CD14-positive monocyte (primary cell): ENCODE data around the gene SLC35A4. TPM values are rescaled to one million over a fixed set of nuclear protein-coding genes. Genes with fewer than 3 reads are reported as not detected.

Source experiments
- DNase-seq, 3 donors: peaks; one replicate each; pipeline ENCODE4 v3.0.0-alpha.2; 2011 to 2022
- H2AFZ ChIP-seq: 2 replicates; pipeline ENCODE4 v1.6.0; 2012; ENCODE audit warnings: mild to moderate bottlenecking, low read depth, low read length, inconsistent platforms; ENCODE audit not compliant: insufficient read depth, poor library complexity, severe bottlenecking
- H3K27ac ChIP-seq, 2 donors: 1 replicate in 1 of 2; 2 replicates in 1 of 2; pipeline ENCODE4 v1.5.1; 2012 to 2013; ENCODE audit warnings: low read length in 2 of 2, control low read depth in 1 of 2, inconsistent platforms in 1 of 2, low read depth in 1 of 2, mild to moderate bottlenecking in 1 of 2
- H3K27me3 ChIP-seq, 2 donors: one replicate each; pipeline versions ENCODE4 v1.6.0 to v1.6.1; 2011 to 2013; ENCODE audit warnings: low read length in 2 of 2; ENCODE audit not compliant: control insufficient read depth in 2 of 2, insufficient read depth in 2 of 2
- H3K36me3 ChIP-seq, 2 donors: replicated peaks in 1 of 2; 1 replicate in 1 of 2; 2 replicates in 1 of 2; pipeline versions ENCODE4 v1.5.1 to v1.6.1; 2012 to 2013; ENCODE audit warnings: low read length in 2 of 2, control low read depth in 1 of 2, inconsistent platforms in 1 of 2, mild to moderate bottlenecking in 1 of 2; ENCODE audit not compliant: insufficient read depth in 2 of 2, control insufficient read depth in 1 of 2
- H3K4me1 ChIP-seq, 2 donors: 1 replicate in 1 of 2; 2 replicates in 1 of 2; pipeline versions ENCODE4 v1.5.1 to v1.6.1; 2012 to 2013; ENCODE audit warnings: low read length in 2 of 2, control low read depth in 1 of 2, inconsistent platforms in 1 of 2, mild to moderate bottlenecking in 1 of 2, moderate library complexity in 1 of 2; ENCODE audit not compliant: insufficient read depth in 2 of 2, control insufficient read depth in 1 of 2
- H3K4me2 ChIP-seq: replicated peaks from 2 replicates; pipeline ENCODE3; 2012; ENCODE audit warnings: low read length, moderate library complexity, mild to moderate bottlenecking; ENCODE audit not compliant: poor library complexity, severe bottlenecking; ENCODE audit errors: extremely low read depth
- H3K4me3 ChIP-seq, 3 experiments: fragments of 200-600 bp in 1 of 3; sonication (generic) in 1 of 3; replicated peaks in 1 of 3; 1 replicate in 2 of 3; 2 replicates in 1 of 3; pipeline ENCODE4 v1.5.1; 2011 to 2013; ENCODE audit warnings: low read length in 3 of 3, mild to moderate bottlenecking in 3 of 3, control low read depth in 2 of 3, low read depth in 2 of 3, inconsistent platforms in 1 of 3, moderate library complexity in 1 of 3
- H3K79me2 ChIP-seq: 2 replicates; pipeline ENCODE4 v1.6.0; 2012; ENCODE audit warnings: mild to moderate bottlenecking, control low read depth, inconsistent platforms, low read length, moderate library complexity; ENCODE audit not compliant: insufficient read depth
- H3K9ac ChIP-seq: 2 replicates; pipeline ENCODE4 v1.6.0; 2017; ENCODE audit warnings: low read length, mild to moderate bottlenecking; ENCODE audit not compliant: insufficient read depth, poor library complexity, severe bottlenecking
- H3K9me3 ChIP-seq, 2 donors: replicated peaks in 1 of 2; 1 replicate in 1 of 2; 2 replicates in 1 of 2; pipeline versions ENCODE4 v1.5.1 to v1.6.1; 2012 to 2013; ENCODE audit warnings: low read length in 2 of 2, control low read depth in 1 of 2; ENCODE audit not compliant: control insufficient read depth in 1 of 2, insufficient read depth in 1 of 2
- H4K20me1 ChIP-seq: 2 replicates; pipeline ENCODE4 v1.6.0; 2012; ENCODE audit warnings: mild to moderate bottlenecking, low read length, control low read depth, moderate library complexity; ENCODE audit not compliant: insufficient read depth
- H3K27ac Mint-ChIP-seq, 7 donors: one replicate each; pipeline ENCODE4 v1.8.0; 2020; ENCODE audit warnings: mild to moderate bottlenecking in 7 of 7, mixed read lengths in 7 of 7, moderate library complexity in 6 of 7, inconsistent platforms in 2 of 7
- H3K27me3 Mint-ChIP-seq, 3 donors: one replicate each; pipeline ENCODE4 v1.8.0; 2021 to 2022; ENCODE audit warnings: low read depth in 3 of 3, mild to moderate bottlenecking in 3 of 3, mixed read lengths in 3 of 3, moderate library complexity in 3 of 3, inconsistent platforms in 1 of 3
- H3K36me3 Mint-ChIP-seq, 2 donors: one replicate each; pipeline ENCODE4 v1.8.0; 2020; ENCODE audit warnings: mixed read lengths in 2 of 2, inconsistent platforms in 1 of 2, mild to moderate bottlenecking in 1 of 2
- H3K4me1 Mint-ChIP-seq: one replicate; pipeline ENCODE4 v1.8.0; 2020; ENCODE audit warnings: mild to moderate bottlenecking, mixed read lengths
- H3K4me3 Mint-ChIP-seq, 2 donors: one replicate each; pipeline ENCODE4 v1.8.0; 2020; ENCODE audit warnings: mild to moderate bottlenecking in 2 of 2, mixed read lengths in 2 of 2, moderate library complexity in 1 of 2
- H3K9me3 Mint-ChIP-seq, 7 donors: one replicate each; pipeline ENCODE4 v1.8.0; 2020 to 2022; ENCODE audit warnings: mixed read lengths in 7 of 7, mild to moderate bottlenecking in 6 of 7, moderate library complexity in 6 of 7, inconsistent platforms in 2 of 7
- CTCF ChIP-seq: fragments of 200-600 bp; IDR thresholded peaks from one replicate; pipeline ENCODE4 v1.8.0; 2022; ENCODE audit warnings: antibody characterized with exemption, mild to moderate bottlenecking
- WGBS: methylation state at CpG from one replicate; pipeline ENCODE4 v1.1.5; 2013; ENCODE audit warnings: missing lambda C conversion rate; ENCODE audit not compliant: insufficient coverage; 5-methylcytosine and 5-hydroxymethylcytosine counted together
- intact Hi-C, 2 donors: fragments of 100-400 bp; cut with micrococcal nuclease; formaldehyde crosslinking; loops; one replicate each; pipeline versions ENCODE4 v1.15.0 to v1.15.1; 2023
- polyA plus RNA-seq, 3 donors: library from polyadenylated mRNA; depleted of rRNA in 1 of 3; unstranded in 2 of 3; stranded (reverse) in 1 of 3; fragments of 300-500 nt in 2 of 3; fragments of >200 nt in 1 of 3; fragmentation: Illumina TruSeq in 2 of 3; gene quantifications; 1 replicate in 2 of 3; 2 replicates in 1 of 3; pipeline ENCODE4 v1.2.3, GENCODE V29; 2012 to 2021

Gene SLC35A4
- polyA plus RNA-seq, 3 donors = 44.0 to 67.1 (median 58.8) TPM

- Histone ChIP-seq H3K4me2 (no peak overlapping the region), H3K4me3 (no peak overlapping the region), H3K79me2 (peaks cover 40% of the 10 kb centered on the region), H3K27me3 (no peaks in the 10 kb centered on the region), H3K9ac (no peak overlapping the region), H3K27ac (peak overlapping the region in 1 of 2 donors; percentile 92), H4K20me1 (peaks cover 11% of the 10 kb centered on the region), H2AFZ (no peak overlapping the region), H3K36me3 (peaks cover 24 to 42% of the 10 kb centered on the region in 2 donors), H3K4me1 (peaks cover 44 to 80% of the 10 kb centered on the region in 2 donors), H3K9me3 (no peaks in the 10 kb centered on the region)
- Mint-ChIP-seq H3K4me1 (peaks cover 70% of the 10 kb centered on the region), H3K36me3 (peaks cover 38 to 59% of the 10 kb centered on the region in 2 donors), H3K9me3 (peaks cover 0 to 2% (median 0%) of the 10 kb centered on the region in 7 donors), H3K27me3 (peaks cover 1 to 2% (median 1%) of the 10 kb centered on the region in 3 donors), H3K4me3 (no peak overlapping the region), H3K27ac (peak overlapping the region in 5 of 7 donors; percentile 22 to 84 (median 35))
- TF ChIP-seq CTCF = no peak
- intact Hi-C loops = loop anchor here in 1 of 2 donors (10.0 kb wide), 1 partner anchor 148 kb away; no protein-coding TSS in a partner anchor
- peak in 1 of 3 donors; percentile 3 for DNase-seq
- 100% methylated on average over 4 of the region's 5 CpGs for WGBS
Measured at GRCh38 chr5:140566665-140567064, 2.0 kb downstream of the SLC35A4 start.

- H4K20me1 ChIP-seq = peaks cover 6% of the 10 kb centered on the region
- peaks cover 40% of the 10 kb centered on the region for H3K79me2 ChIP-seq
- H3K27ac ChIP-seq = peak overlapping the region in 1 of 2 donors; percentile 83
- no peak overlapping the region for H3K4me2 ChIP-seq
- H3K36me3 ChIP-seq = peaks cover 21 to 41% of the 10 kb centered on the region in 2 donors
- peaks cover 44 to 78% of the 10 kb centered on the region in 2 donors for H3K4me1 ChIP-seq
- 98% methylated on average over 22 of the region's 22 CpGs for WGBS
- H3K9ac ChIP-seq = no peak overlapping the region
- H3K36me3 Mint-ChIP-seq = peaks cover 32 to 58% of the 10 kb centered on the region in 2 donors
- no peak for TF ChIP-seq CTCF
- DNase-seq = no peak
- no peak overlapping the region for H3K4me3 Mint-ChIP-seq
- H3K27ac Mint-ChIP-seq = peak overlapping the region in 6 of 7 donors; percentile 61 to 98 (median 96)
- intact Hi-C loops = loop anchor here in 1 of 2 donors (10.0 kb wide), 1 partner anchor 148 kb away; no protein-coding TSS in a partner anchor
- H3K27me3 ChIP-seq = no peaks in the 10 kb centered on the region
- peaks cover 0 to 2% (median 2%) of the 10 kb centered on the region in 3 donors for H3K27me3 Mint-ChIP-seq
- H3K4me1 Mint-ChIP-seq = peaks cover 66% of the 10 kb centered on the region
- peaks cover 0 to 2% (median 0%) of the 10 kb centered on the region in 7 donors for H3K9me3 Mint-ChIP-seq
- H3K4me3 ChIP-seq = no peak overlapping the region
- H3K9me3 ChIP-seq = no peaks in the 10 kb centered on the region
- no peak overlapping the region for H2AFZ ChIP-seq
Measured at GRCh38 chr5:140567136-140567818, 2.6 kb downstream of the SLC35A4 start.
